T47D (cell line): Measurements from ENCODE around the gene HES6.
A peak's percentile ranks its signal among the peaks of the same experiment; 100 is the strongest.

Experiments
- DNase-seq, 2 experiments: peaks; one replicate each; pipeline versions ENCODE4 v3.0.0 to v3.0.0-alpha.2; 2011 to 2012; ENCODE audit warnings: low read depth in 1 of 2, low spot score in 1 of 2
- JUND ChIP-seq: IDR thresholded peaks from 2 replicates; pipeline ENCODE4 v1.6.1; 2012; ENCODE audit warnings: low read depth
- in situ Hi-C: cut with HindIII; loops from 2 replicates; pipeline ENCODE4 v1.10.0; 2016; ENCODE audit warnings: low sequenced_read_pairs, low pct_unique_long_range_greater_than_20kb

The HES6 gene

DNA sequence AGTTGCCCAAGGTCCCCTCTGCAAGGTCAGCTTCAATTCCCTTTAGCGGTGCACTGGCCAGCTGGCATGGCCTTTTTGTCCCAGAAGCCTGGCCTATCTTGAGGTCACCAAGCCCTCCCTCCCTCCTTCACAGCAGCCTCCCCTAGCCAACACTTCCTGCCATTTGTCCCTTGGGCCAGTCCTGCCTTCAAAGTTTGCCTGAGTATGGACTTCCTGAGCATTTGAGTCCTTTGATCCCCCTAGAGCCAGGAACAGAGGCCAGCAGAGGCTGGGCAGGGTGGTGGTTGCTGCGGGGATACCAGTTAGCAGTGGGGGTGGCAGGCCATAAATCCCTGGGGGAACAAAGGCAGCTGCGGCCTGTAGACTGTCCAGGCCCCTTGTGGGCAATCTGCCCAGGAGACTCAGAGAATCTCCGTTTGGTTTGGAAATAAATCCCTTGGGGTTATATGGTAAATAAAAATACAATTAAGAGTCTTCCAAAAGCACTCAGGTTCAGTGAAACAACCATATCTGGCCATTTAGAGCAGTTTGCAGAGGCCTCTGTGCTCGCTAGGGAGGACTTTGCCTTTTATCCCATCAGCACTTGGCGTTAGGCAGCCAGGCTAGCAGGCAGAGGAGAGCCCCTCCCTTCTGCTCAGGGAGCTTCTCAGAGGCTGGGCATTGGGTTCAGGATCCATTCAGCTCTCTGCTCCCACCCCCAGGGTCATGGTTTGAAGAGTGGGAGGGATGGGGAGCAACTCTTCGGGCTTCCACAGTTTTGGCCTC is 3.1 kb upstream of the HES6 start:
- DNase-seq: no peak
- TF ChIP-seq JUND: no peak
- in situ Hi-C loops: no loop called here

DNA sequence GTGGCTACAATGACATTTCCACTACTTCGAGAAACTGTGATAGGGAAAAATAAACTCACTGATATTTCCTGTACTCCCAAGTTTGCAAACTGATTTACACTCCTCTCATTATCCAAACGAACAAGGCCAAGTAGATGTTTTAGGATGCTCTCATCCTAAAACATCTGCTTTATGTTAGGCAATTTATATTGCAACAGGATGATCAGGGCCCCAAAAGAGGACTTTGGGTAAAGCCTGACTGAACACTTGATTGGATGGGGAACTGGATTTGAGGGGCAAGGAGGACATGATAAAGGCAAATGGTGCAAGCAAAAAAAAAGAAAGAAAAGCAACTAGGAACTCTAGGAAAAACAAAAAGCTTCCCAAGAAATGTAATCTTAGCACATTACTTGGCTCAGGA is 2.1 kb upstream of the HES6 start:
- no peak for TF ChIP-seq JUND
- in situ Hi-C loops: no loop called here
- no peak for DNase-seq

DNA sequence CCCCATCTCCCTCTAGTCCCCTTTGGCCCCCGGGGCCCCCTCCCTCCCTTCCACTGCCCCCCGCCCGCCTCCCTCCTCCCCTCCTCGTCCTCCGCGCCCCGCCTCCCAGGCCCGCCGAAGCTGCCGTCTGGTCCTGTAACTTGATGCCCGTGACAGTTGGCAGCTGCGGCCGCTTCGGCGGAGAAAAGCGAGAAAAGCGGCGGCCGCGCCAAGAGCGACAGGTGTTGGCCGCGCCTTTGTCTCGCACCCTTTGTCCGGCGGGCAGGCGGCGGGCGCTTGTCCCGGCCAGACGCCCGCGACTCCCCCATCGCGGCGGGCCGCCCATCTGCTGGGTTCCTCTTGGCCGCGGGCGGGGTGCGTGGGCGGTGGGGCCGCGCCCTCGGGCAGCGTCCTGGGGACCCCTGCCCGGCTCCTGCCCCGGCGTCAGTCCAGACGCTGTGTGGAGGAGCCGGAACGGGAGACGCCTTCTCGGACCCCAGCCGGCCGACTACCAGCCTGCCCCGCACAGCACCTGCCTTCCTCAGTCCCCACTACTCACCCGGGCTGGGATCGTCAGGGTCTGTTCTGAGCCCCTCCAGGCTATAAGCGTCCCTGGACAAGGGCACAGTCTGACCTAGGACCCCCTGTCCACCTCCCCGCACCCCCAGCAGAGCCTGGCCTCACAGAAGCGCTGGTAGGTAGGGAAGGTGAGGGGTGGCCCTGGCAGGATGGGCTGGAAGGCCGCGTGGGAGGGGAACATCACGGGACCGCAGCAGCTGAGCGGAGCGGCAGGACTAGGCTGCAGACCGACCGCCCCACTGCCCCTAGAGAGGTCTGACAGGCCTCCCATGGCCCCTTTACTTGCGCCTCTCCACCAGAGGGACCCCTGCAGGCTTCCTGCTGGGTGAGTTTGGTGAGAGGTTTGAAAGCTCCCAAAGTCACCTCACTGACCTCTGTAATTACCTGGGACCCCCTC is 1.2 kb upstream of the HES6 start:
- DNase-seq: peak; percentile 60 to 82
- TF ChIP-seq JUND: no peak
- in situ Hi-C loops: no loop called here

DNA sequence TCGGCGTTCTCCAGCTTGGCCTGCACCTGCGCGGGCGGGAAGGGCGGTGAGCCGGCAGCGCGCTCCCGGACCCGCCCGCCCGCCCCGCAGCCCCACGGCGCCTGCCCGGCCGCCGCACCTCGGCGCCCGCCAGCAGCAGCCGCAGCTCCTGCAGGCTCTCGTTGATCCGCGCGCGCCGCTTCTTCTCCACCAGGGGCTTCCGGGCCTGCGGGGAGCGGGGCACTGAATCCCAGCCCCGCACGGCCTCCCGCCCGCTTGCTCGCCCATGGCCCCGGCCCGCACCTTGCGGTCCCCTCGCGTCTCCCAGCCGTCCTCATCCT is 335 bp downstream of the HES6 start:
- TF ChIP-seq JUND: no peak
- in situ Hi-C loops: no loop called here
- DNase-seq: peak in 1 of 2 experiments; percentile 15

DNA sequence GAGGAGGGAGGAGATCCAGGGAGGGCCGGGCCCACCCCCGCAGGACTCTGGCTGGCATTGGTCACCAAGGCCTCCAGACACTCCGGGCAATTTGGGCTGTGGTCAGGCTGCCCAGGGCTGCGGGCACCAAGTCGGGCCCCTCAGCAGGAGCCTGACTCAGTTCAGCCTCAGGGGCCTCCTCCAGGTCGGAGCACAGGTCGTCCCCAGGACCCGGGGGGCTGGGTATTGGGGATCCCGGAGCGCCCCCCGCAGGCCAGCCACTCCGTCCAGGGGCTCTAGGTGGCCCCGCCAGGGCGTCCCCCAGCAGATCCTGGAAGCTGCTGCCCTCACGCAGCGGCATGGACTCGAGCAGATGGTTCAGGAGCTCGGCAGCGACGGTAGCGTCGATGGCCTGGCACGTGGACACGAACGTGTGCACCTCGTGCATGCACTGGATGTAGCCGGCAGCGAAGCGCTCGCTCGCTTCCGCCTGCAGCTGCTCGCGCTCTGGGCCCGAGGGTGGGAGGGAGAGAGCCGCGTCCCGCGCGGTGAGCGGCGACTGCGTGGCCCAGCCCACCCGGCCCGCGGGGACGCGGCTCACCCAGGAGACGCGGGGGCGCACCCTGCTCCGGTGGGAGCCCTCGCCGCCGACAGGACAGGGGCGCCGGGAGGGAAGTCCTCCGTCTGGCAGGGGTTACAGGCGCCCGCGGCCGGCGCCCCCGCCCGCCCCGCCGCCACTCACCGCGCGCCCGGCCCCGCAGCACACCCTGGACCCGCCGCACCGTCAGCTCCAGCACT is 884 bp downstream of the HES6 start:
- in situ Hi-C loops: no loop called here
- DNase-seq: no peak
- no peak for TF ChIP-seq JUND

DNA sequence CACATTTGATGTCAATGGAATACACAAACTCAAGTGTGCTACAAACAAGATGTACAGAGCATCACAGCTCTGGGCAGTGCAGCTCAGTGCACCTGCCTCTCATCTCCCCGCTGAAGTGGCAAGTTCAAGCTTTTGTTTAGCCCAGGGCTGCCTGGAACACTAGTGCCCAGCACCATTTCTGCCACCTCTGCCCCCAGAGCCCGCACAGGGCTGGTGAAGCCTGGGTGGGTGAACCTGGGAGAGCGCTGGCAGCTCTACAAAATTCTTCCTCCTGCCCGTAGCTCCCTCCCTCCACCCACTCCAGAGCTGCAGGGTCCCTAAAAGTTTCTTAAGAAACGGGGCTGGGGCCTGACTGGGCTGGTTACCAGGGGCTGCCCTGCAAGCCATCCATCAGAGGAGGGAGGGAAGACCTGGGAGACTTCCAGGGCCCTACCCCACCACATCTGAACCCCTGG is 1.5 kb downstream of the HES6 start:
- in situ Hi-C loops: no loop called here
- DNase-seq: no peak
- TF ChIP-seq JUND: no peak

DNA sequence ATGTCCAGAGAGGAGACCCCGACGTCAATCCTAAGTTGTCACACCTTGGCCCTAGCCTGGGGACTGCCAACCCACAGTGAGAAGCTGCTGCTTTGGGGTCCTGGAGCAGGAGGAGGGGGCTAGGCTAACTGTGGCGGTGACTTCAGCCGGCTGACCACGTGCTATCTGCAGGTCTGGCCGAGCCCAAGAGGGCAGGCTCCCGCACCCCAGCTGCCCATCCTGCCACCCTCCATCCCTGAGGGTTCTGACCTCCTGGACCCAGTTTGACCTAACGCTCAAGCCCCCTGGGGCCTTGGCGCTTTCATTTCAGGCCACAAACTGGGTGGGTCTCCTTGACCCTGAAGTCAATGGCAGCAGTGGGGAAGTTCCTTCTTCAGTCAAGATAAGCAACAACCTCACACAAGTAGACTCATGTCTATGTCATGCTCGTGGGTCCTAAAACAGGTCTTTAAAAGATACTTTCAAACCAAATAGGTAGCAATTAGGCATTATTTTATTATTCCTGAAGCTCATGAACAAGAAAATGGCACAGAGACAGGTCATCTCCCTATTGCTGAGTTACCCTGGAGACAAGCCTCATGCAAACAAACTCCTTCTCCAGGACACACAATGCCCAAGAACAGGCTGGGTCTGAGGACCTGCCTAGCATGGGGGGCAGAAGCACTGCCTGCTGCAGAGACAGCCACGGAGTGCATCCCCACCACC is 2.3 kb downstream of the HES6 start:
- in situ Hi-C loops: no loop called here
- no peak for DNase-seq
- no peak for TF ChIP-seq JUND

DNA sequence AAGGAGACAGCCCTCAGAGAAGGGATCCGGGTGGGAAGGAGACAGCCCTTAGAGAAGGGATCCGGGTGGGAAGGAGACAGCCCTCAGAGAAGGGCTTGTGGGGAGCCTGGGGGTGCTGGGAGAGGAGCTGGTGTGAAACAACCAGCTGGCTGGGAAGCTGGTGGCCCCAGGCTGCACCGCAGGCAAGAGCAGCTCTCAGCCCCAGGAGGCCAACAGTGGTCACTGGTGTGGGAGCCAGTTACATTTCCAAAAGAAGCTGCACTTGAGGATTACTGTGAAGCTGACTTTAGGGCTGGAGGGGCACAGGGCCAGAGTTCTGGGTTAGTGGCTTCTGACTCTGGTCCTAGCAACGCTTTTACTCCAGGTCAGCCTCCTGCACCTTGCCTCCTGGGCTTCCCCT is 3.3 kb downstream of the HES6 start:
- no peak for DNase-seq
- no peak for TF ChIP-seq JUND
- in situ Hi-C loops: no loop called here

DNA sequence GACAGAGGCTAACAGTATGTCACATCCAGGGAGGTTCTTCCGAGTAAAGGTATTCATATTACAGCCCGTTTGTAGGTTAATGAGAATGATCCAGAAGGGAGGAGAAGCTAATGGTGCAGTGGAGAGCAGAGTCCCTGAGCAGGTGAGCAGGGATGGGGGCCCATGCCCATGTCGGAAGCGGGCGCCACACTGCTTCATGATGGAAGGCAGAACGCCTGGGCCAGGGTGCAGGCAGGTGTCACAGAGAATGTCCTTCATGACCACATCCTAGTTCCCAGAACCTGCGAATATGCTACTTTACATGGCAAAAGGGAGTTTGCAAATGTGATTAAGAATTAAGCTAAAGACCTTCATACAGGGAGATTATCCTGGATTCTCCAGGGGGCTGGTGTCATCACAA is 4.0 kb downstream of the HES6 start:
- TF ChIP-seq JUND: no peak
- no peak for DNase-seq
- in situ Hi-C loops: no loop called here

DNA sequence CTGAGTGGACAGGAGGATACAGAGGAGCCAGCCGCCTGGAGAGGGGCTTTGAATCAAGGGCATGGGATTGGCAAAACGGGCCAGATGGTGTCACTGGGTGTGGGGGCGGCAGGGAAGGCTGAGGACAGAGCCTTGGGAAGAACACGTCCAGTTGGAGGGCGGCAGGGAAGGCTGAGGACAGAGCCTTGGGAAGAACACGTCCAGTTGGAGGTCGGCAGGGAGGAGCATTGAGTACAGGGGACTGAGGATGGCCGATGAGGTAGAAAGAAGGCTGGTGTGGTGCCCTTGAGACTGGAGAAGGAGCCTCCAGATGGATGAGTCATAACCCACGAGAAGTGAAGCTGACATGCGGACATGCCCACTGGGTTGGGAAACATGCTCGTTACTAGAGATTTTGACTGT is 4.5 kb downstream of the HES6 start:
- in situ Hi-C loops: no loop called here

DNA sequence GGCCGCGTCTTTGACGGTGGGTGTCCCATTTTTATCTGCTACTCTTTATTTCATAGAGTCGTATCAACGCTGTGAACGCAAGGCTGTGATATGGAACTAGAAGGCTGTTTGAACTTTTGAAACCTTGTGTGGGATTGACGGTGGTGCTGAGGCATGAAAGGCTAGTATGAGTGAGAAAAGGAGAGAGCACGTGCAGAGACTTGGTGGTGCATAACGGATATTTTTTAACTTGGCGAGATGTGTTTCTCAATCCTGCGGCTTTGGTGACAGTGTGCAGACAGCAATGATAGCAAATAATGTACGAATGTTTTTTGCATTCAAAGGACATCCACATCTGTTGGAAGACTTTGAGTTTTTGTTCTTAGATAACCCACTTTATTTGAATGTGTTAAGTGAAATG is 6.2 kb downstream of the HES6 start:
- in situ Hi-C loops: no loop called here
- DNase-seq: no peak
- no peak for TF ChIP-seq JUND

More for the DNA sequence above, 4.5 kb downstream of the HES6 start:
- no peak for DNase-seq
- no peak for TF ChIP-seq JUND

DNA sequence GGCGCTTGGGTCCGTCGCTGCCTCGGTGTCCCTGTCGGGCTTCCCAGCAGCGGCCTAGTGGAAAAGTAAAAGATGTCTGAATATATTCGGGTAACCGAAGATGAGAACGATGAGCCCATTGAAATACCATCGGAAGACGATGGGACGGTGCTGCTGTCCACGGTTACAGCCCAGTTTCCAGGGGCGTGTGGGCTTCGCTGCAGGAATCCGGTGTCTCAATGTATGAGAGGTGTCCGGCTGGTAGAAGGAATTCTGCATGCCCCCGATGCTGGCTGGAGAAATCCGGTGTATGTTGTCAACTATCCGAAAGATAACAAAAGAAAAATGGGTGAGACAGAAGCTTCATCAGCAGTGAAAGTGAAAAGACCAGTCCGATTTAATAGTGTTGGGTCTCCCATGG is 8.0 kb downstream of the HES6 start:
- in situ Hi-C loops: no loop called here
- TF ChIP-seq JUND: no peak
- DNase-seq: no peak
